GM12865 (cell line): ENCODE measurements around the gene CD200R1L.
A peak's percentile ranks its signal among the peaks of the same experiment; 100 is the strongest.

ENCODE experiments used
- DNase-seq: peaks from one replicate; pipeline ENCODE4 v3.0.0; 2010; ENCODE audit warnings: low read depth
- H3K4me3 ChIP-seq: 2 replicates; pipeline ENCODE4 v1.5.1; 2011; ENCODE audit warnings: mild to moderate bottlenecking, low read depth, low read length, control low read depth
- CTCF ChIP-seq: IDR thresholded peaks from 2 replicates; pipeline ENCODE4 v1.5.1; 2011; ENCODE audit warnings: low read length, control low read depth, low read depth, inconsistent platforms; ENCODE audit not compliant: insufficient read depth; ENCODE audit errors: missing control alignments

CD200R1L gene

GRCh38 chr3:112822064-112823055 is 24.3 kb downstream of the CD200R1L start:
- no peak for TF ChIP-seq CTCF
- DNase-seq = no peak
- H3K4me3 ChIP-seq = no peak overlapping the region

GRCh38 chr3:112818289-112818688 is 28.4 kb downstream of the CD200R1L start:
- no peak for TF ChIP-seq CTCF
- DNase-seq = no peak
- H3K4me3 ChIP-seq = no peak overlapping the region

GRCh38 chr3:112817797-112818196 is 28.9 kb downstream of the CD200R1L start:
- H3K4me3 ChIP-seq = no peak overlapping the region
- DNase-seq = no peak
- TF ChIP-seq CTCF = no peak

GRCh38 chr3:112817271-112817670 is 29.4 kb downstream of the CD200R1L start:
- DNase-seq = no peak
- no peak overlapping the region for H3K4me3 ChIP-seq
- TF ChIP-seq CTCF = no peak

GRCh38 chr3:112815981-112816380 is 30.7 kb downstream of the CD200R1L start:
- no peak for TF ChIP-seq CTCF
- H3K4me3 ChIP-seq = no peak overlapping the region
- DNase-seq = no peak

- DNase-seq = peak; percentile 24
- H3K4me3 ChIP-seq = no peak overlapping the region
- peak; percentile 9 for TF ChIP-seq CTCF
Observed at GRCh38 chr3:112814266-112814665, 32.4 kb downstream of the CD200R1L start.
